Glutamatergic neuron (in vitro differentiated cells): ENCODE measurements around the gene MLF2. TPM values are rescaled to one million over a fixed set of nuclear protein-coding genes. Genes with fewer than 3 reads are reported as not detected.

ENCODE experiments used
- DNase-seq: peaks from one replicate; pipeline ENCODE4 v3.0.0; 2022
- H3K27ac Mint-ChIP-seq: one replicate; pipeline ENCODE4 v1.8.0; 2020; ENCODE audit warnings: mild to moderate bottlenecking, mixed read lengths, inconsistent platforms; ENCODE audit not compliant: unreplicated experiment
- H3K27me3 Mint-ChIP-seq: one replicate; pipeline ENCODE4 v1.8.0; 2020; ENCODE audit warnings: mild to moderate bottlenecking, moderate library complexity, mixed read lengths, inconsistent platforms; ENCODE audit not compliant: unreplicated experiment
- H3K36me3 Mint-ChIP-seq: one replicate; pipeline ENCODE4 v1.8.0; 2020; ENCODE audit warnings: mild to moderate bottlenecking, mixed read lengths, inconsistent platforms; ENCODE audit not compliant: unreplicated experiment
- H3K4me1 Mint-ChIP-seq: one replicate; pipeline ENCODE4 v1.8.0; 2020; ENCODE audit warnings: mild to moderate bottlenecking, low read depth, mixed read lengths, inconsistent platforms; ENCODE audit not compliant: unreplicated experiment
- H3K4me3 Mint-ChIP-seq: one replicate; pipeline ENCODE4 v1.8.0; 2020; ENCODE audit warnings: mild to moderate bottlenecking, mixed read lengths, inconsistent platforms; ENCODE audit not compliant: unreplicated experiment
- H3K9me3 Mint-ChIP-seq: one replicate; pipeline ENCODE4 v1.8.0; 2020; ENCODE audit warnings: mild to moderate bottlenecking, moderate library complexity, mixed read lengths, inconsistent platforms; ENCODE audit not compliant: unreplicated experiment
- total RNA-seq: library from RNA; stranded (reverse); fragmentation: NEBNext Ultra II Directional; extraction: Animal tissue kit (Norgen Biotek cat#: 25700); gene quantifications from one replicate; pipeline ENCODE4 v1.2.1, GENCODE V29; 2021; ENCODE audit not compliant: unreplicated experiment
- TF ChIP-seq, protein P1 (sequence below): fragments of 200-600 bp; sonication (generic); IDR thresholded peaks from one replicate; pipeline ENCODE4 v1.5.0; 2021; ENCODE audit not compliant: partially characterized antibody, unreplicated experiment

The MLF2 gene
- total RNA-seq, 1 donor from 2014 or later = 228 TPM

DNA sequence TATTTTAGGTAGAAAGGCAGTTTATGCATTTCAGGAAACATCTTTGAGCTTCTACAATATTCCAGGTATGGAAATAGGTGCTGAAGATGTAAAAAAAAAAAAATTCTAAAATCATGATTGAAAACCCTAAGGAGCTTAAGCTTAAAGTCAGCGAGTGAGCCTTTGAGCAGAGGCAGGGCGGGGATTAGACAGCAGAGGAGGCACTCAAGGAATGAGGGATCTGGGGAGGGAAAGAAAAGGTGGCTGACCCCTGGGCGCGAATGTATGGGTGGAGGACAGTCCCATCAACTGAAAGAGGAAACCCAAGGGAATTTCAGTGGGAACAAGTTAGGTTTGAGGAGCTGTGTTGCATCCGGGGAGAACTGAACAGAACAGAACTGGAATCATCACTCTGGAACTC is 6.8 kb upstream of the MLF2 start:
- TF ChIP-seq, protein P1, sequence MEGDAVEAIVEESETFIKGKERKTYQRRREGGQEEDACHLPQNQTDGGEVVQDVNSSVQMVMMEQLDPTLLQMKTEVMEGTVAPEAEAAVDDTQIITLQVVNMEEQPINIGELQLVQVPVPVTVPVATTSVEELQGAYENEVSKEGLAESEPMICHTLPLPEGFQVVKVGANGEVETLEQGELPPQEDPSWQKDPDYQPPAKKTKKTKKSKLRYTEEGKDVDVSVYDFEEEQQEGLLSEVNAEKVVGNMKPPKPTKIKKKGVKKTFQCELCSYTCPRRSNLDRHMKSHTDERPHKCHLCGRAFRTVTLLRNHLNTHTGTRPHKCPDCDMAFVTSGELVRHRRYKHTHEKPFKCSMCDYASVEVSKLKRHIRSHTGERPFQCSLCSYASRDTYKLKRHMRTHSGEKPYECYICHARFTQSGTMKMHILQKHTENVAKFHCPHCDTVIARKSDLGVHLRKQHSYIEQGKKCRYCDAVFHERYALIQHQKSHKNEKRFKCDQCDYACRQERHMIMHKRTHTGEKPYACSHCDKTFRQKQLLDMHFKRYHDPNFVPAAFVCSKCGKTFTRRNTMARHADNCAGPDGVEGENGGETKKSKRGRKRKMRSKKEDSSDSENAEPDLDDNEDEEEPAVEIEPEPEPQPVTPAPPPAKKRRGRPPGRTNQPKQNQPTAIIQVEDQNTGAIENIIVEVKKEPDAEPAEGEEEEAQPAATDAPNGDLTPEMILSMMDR = no peak
- Mint-ChIP-seq H3K9me3 (peaks cover 19% of the 10 kb centered on the region), H3K27ac (peak overlapping the region; percentile 18), H3K4me3 (peak overlapping the region; percentile 36), H3K4me1 (peaks cover 43% of the 10 kb centered on the region), H3K27me3 (peaks cover 15% of the 10 kb centered on the region), H3K36me3 (no peaks in the 10 kb centered on the region)
- no peak for DNase-seq

DNA sequence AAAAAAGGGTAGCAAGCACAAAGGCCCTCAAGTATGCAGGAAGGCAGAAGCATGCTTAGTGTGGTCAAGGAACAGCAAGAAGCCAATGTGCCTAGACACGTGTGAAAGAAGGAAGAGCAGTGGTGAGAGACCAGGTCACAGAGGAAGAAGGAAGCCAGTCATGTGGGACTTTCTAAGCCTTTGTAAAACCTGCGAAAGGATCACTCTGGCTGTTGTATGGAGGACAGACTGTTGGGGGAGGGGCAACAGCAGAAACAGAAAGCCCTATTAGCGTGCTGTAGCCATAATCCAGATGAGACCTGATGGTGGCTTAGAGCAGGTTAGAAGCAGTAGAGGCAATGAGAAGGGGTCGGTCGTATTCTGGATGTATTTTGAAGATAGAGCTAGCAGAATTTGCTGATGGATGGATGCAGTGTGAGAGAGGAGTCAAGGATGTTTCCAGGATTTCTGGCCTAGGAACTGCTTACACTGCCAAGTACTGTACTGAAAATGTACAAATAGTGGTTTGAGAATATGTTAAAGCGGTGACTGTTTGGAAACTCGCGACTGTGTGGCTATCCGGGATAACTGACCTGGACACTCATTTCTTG is 5.7 kb upstream of the MLF2 start:
- Mint-ChIP-seq H3K36me3 (no peaks in the 10 kb centered on the region), H3K27me3 (peaks cover 12% of the 10 kb centered on the region), H3K27ac (peak overlapping the region; percentile 79), H3K4me1 (peaks cover 43% of the 10 kb centered on the region), H3K4me3 (peak overlapping the region; percentile 65), H3K9me3 (peaks cover 15% of the 10 kb centered on the region)
- DNase-seq = peak; percentile 44
- TF ChIP-seq, protein P1 = no peak

DNA sequence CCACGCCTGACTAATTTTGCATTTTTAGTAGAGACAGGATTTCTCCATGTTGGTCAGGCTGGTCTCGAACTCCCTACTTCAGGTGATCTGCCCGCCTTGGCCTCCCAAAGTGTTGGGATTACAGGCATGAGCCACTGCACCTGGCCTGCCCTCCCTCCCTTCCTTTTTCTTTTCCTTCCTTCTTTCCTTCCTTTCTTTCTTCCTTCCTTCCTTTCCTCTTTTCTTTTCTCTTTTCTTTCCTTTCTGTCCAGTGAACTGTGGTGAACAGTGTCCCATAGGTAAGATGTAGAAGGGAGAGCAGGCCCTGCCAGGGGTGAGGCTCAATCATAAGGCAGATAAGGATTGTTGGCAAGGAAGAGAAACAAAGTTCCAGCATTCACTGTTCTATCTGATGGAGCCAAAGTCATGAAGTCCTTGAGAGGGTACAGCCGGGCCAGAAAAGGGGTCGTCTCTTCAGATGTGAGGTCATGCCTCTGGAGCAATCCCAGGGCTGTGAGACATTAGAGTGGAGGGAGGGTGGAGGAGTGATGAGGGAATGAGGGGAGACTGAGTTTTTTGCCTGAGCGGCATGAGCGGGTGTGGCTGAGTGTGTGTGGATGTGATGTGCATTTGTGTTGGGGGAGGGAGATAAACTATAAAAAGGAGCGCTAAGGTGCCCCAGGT is 4.2 kb upstream of the MLF2 start:
- Mint-ChIP-seq H3K4me1 (peaks cover 34% of the 10 kb centered on the region), H3K27me3 (peaks cover 15% of the 10 kb centered on the region), H3K4me3 (peak overlapping the region; percentile 58), H3K9me3 (peaks cover 16% of the 10 kb centered on the region), H3K27ac (peak overlapping the region; percentile 44), H3K36me3 (no peaks in the 10 kb centered on the region)
- no peak for DNase-seq
- TF ChIP-seq, protein P1 = no peak

DNA sequence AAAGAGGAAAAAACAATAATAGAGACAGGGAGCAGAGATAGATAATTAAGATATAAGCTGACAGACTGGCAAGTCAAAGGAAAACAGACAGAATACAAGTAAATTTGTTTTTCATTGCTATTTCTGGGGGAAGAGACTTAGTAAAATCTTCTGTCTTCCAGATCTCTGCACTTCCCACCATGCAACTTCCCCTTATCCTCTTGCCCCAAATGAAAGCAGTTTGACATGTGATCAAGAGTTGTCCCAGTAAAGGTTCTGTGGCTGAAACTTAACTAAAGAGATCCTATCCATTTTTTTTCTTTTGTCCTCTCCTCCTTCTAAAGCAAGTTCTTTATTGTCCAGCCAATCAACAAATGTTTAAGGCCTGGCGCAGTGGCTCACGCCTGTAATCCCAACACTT is 1.5 kb upstream of the MLF2 start:
- TF ChIP-seq, protein P1 = no peak
- no peak for DNase-seq
- H3K27ac Mint-ChIP-seq = peak overlapping the region; percentile 98

DNA sequence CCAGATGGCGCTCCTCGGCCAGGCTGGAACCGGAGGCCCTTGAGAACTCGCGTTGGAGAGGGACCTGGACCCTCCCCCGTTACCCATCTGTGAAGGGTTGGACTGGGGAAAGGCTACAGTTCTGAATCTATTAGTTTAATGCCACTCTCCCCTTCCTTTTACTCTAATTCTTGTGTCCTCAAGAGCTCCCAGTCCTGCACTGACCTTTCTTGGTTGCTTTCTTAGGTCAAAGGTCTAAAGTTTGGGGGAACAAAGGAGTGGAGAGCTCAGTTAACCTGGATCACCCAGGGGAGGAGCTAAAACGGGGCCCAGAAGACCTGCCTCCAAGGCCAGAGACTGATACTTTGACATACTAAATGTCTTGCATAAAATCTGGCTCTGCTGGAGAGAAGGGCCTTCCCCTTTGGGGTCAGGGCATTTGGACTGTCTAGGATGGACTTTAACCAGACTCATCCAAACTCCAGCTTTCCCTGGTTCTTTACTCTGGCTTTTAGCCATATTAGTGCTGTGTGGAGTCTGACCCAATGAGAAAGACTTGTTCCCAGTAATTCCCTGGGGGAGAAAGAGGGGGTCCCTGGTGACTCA is 923 bp upstream of the MLF2 start:
- peaks cover 5% of the 10 kb centered on the region for H3K36me3 Mint-ChIP-seq
- H3K4me1 Mint-ChIP-seq = peaks cover 27% of the 10 kb centered on the region
- peak overlapping the region; percentile 92 for H3K4me3 Mint-ChIP-seq
- H3K9me3 Mint-ChIP-seq = peaks cover 12% of the 10 kb centered on the region
- TF ChIP-seq, protein P1 = no peak
- DNase-seq = peak; percentile 29
- peak overlapping the region; percentile 98 for H3K27ac Mint-ChIP-seq
- peaks cover 8% of the 10 kb centered on the region for H3K27me3 Mint-ChIP-seq

More for the DNA sequence above, 1.5 kb upstream of the MLF2 start:
- H3K27me3 Mint-ChIP-seq = peaks cover 8% of the 10 kb centered on the region
- peak overlapping the region; percentile 92 for H3K4me3 Mint-ChIP-seq
- H3K9me3 Mint-ChIP-seq = peaks cover 13% of the 10 kb centered on the region
- peaks cover 5% of the 10 kb centered on the region for H3K36me3 Mint-ChIP-seq
- H3K4me1 Mint-ChIP-seq = peaks cover 27% of the 10 kb centered on the region
